GM19238 (cell line): ENCODE results near the gene JKAMP.

ENCODE experiments used
- DNase-seq: peaks from one replicate; pipeline ENCODE4 v3.0.0; 2011; ENCODE audit warnings: low spot score; ENCODE audit not compliant: insufficient read length

Gene JKAMP

DNA sequence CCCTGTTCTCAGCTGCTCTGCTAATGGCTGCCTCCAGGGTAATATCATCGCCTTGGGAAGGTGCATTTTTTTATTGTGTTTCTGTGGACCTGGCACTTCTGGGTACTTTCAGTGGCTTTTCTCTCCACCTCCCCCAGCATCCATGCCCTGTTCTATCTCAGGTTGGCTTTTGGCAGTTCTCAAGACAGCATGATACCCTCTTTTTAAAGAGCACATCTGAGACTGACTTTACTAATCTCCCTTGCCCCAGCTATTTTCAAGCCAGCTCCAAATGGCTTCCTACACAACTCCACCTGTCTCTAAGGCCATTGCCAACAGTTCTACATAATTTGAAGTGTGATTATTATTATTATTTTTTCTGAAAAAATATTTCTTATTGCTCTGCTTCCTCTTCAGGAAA, 53.2 kb downstream of the JKAMP start:
- no peak for DNase-seq

DNA sequence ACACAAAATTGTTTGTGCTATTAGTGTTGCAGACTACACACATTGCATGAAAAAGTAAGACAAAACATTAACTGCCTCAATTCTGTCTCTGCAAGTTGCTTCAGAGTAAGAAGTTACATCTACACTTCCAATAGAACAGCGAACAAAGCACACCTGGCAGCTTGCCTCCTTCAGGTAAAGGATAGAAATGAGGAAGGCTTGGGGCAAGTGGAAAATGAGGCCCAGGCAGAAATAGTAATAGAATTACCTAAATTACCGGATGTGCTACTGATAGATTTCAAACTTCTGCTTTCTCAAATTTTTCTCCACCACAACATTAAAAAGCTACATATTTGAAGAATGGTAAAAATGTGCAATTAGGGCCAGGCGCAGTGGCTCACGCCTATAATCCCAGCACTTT, 54.6 kb downstream of the JKAMP start:
- no peak for DNase-seq

DNA sequence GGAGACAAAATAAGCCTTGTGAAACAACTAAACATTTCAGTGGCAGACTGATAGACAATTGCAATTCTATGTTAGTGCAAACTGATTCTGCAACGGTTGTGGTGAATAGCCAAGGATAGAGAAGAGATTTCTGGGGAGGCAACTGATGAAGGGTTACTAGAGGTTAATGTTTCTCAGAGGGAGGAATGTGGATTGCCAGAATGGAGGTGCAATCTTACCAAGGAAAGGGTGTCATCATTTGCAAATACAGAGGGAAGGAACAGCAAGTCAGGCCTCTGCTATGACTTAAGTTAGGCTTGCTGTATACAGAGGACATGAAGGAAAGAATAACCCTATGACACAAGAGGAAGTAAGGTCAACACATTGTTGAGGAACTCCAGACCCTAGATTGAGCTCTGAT, 56.5 kb downstream of the JKAMP start:
- no peak for DNase-seq

DNA sequence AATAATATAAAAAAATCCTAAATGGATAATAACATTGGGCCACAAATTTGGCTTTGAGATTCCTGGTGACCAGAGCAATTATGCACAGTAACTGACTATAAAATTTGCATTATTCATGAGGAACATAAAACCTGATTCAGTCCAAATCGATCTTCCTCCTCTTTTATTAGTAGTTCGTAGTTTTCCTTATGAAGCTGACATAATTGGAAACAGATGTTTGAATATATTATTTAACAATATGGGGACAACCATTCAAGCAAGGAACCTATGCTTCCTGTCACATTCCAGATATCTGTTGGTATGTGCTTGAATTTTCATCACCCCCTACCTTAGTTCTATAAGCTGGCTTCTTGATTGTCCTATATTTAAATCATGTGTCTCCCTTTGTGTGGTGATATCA, 57.4 kb downstream of the JKAMP start:
- no peak for DNase-seq

DNA sequence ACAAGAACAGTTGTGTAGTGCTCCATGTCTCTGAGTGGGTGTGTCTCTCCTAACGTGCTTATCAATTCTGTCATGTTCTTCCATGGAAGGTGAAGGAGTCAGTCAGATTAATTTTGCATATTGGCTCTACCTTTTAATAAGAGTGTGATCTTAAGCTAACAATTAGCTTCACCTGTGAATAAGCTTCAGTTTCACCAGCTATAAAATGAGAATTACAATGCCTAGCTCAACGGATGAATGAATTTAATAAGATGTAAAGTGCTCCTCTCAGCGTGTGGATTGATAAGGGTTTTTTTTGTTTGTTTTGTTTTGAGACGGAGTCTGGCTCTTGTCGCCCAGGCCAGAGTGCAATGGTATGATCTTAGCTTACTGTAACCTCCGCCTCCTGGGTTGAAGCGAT, 59.6 kb downstream of the JKAMP start:
- no peak for DNase-seq

DNA sequence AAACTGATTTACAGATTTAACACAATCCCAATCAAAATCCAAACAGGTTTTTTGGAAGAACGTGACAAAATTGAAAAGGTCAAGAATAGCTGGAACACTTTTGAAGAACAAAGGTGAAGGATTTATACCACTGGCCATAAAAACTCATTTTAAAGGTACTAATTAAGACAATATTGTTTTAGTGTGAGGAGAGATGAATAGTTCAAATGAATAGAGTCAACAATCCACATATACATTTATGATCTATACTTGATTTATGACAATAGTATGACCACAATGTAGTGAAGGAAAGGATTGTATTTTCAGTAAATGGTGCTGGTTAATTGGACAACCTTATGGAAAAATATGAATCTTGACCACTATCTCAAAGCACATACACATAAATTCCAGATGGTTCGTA, 63.0 kb downstream of the JKAMP start:
- no peak for DNase-seq
